Epithelial cell of proximal tubule (primary cell): ENCODE results near the gene KLHL26. TPM values are rescaled to one million over a fixed set of nuclear protein-coding genes. Genes with fewer than 3 reads are reported as not detected.

Experiments used
- DNase-seq: peaks from one replicate; pipeline ENCODE4 v3.0.0-alpha.2; 2011; ENCODE audit warnings: low read depth
- H3K4me3 ChIP-seq: 2 replicates; pipeline ENCODE4 v1.5.1; 2011; ENCODE audit warnings: low read depth, mild to moderate bottlenecking, low read length
- total RNA-seq: library from RNA; depleted of rRNA; stranded (reverse); fragments of >200 nt; gene quantifications from 2 replicates; pipeline ENCODE4 v1.2.3, GENCODE V29; 2015
- TF ChIP-seq, protein P1 (sequence below): conservative IDR thresholded peaks from 2 replicates; pipeline ENCODE4 v1.5.1; 2012; ENCODE audit warnings: low read depth, mild to moderate bottlenecking, low read length

KLHL26 gene
- total RNA-seq, 1 donor from 2014 or later: 16.5 TPM

DNA sequence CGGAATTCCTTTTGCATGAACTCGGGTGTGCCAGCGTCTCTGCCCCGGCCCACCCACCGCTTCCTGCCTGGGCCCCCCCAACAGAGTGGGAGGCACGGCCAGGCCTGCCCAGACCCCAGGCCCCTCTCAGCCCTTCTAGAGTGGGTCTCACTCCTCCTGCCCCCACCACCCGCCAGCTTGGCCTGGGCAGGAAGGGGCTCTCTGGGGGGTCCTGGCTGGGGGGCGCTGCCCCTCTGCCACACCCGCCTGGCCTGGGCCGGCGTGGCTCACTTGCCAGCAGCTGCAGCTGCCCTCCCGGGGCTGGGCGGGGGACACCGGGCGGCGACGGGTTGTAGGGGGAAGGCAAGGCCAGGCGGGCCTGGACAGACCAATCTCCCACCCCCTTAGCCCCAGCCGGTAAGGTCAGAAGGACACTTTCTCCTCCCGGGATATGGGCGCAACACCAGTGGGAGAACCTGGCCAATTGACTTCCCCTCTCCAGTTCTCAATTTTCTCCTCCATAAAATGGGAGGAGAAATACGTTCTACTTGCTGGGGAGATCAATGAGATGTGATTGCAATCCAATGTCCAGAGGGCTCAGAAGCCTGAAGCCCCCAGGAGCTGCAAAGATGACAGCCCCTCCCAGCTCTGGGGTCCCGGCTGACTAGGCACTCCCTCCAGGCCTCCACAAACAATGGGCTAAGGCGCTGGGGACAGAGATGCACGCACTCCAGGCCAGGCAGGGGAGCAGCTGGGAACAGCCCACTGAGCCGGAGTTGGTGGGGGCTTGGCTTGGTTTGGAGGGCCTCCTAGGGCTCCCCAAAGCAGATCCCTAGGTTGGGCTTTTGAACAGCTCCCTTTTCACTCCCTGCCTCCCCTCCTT is 32.6 kb upstream of the KLHL26 start:
- no peak overlapping the region for H3K4me3 ChIP-seq
- DNase-seq: no peak
- TF ChIP-seq, protein P1, sequence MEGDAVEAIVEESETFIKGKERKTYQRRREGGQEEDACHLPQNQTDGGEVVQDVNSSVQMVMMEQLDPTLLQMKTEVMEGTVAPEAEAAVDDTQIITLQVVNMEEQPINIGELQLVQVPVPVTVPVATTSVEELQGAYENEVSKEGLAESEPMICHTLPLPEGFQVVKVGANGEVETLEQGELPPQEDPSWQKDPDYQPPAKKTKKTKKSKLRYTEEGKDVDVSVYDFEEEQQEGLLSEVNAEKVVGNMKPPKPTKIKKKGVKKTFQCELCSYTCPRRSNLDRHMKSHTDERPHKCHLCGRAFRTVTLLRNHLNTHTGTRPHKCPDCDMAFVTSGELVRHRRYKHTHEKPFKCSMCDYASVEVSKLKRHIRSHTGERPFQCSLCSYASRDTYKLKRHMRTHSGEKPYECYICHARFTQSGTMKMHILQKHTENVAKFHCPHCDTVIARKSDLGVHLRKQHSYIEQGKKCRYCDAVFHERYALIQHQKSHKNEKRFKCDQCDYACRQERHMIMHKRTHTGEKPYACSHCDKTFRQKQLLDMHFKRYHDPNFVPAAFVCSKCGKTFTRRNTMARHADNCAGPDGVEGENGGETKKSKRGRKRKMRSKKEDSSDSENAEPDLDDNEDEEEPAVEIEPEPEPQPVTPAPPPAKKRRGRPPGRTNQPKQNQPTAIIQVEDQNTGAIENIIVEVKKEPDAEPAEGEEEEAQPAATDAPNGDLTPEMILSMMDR: no peak

DNA sequence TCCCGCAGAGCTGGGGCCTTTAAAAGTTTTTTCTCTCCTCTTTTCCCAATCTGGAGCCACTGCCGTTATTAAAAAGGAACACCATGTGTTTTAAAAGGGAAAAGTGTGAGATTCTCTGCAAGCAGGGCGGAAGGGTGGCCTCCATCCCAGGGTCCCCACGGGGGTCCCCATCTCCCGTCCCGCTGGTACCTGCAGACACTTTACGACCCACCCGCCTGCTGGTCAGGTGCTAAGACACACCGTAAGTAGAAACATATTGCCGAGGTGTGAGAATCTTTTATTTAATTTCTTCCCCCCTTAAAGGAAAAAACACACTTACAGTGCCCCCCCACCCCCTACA is 32.0 kb upstream of the KLHL26 start:
- DNase-seq: no peak
- H3K4me3 ChIP-seq: no peak overlapping the region
- TF ChIP-seq, protein P1: no peak

DNA sequence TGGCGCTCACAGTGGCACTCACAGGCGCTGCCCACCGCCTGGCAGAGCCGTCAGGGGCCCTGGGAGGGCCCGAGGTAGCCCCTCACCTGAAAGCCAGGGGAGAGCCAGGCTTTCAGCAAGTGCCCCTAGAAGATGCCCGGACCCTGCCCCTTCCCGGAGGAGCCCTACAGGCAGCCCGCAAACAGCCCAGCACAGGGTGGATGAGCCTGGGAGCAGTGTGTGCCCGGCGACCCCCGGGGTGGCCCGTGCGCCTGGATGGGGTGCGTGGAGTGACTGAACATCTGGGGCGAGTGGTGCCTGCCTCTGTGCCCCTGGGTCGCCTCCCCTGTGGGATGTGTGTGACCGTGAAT is 31.7 kb upstream of the KLHL26 start:
- TF ChIP-seq, protein P1: no peak
- no peak for DNase-seq
- H3K4me3 ChIP-seq: no peak overlapping the region

DNA sequence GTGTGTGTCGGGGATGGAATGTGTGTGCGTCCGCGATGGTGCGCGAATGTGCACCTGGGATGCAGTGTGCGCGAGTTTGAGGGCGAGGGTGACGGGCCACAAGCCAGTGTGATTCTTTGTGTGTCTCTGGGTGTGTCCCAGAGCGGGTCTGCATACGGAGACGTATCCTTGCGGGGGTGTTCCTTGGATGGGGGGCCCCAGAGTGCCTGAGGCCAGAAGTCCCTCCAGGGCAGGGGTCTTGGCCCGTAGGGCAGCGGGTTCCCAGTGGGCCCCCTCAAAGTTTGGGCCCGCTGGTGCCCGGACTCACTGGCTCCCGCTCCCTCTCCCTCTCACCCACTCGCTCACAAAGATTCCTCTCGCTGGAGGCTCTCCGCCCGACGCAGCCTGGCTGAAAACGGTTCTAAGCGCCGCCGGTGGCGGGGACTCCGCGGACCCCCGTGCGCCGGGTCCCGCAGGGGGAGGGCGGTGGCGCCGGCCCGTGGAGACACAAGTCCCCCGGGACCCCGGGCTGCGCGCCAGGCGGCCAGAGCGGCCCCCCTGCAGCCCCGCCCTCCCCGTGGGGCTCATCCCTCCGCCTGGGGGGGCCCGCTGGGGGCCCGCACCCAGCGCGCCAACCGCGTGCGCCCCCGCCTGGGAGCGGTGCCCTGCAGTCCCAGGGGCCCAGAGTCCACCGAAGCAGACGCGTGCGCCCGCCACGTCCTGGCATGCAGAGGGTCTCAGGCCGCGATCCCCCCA is 31.1 kb upstream of the KLHL26 start:
- H3K4me3 ChIP-seq: no peak overlapping the region
- TF ChIP-seq, protein P1: no peak
- DNase-seq: no peak

DNA sequence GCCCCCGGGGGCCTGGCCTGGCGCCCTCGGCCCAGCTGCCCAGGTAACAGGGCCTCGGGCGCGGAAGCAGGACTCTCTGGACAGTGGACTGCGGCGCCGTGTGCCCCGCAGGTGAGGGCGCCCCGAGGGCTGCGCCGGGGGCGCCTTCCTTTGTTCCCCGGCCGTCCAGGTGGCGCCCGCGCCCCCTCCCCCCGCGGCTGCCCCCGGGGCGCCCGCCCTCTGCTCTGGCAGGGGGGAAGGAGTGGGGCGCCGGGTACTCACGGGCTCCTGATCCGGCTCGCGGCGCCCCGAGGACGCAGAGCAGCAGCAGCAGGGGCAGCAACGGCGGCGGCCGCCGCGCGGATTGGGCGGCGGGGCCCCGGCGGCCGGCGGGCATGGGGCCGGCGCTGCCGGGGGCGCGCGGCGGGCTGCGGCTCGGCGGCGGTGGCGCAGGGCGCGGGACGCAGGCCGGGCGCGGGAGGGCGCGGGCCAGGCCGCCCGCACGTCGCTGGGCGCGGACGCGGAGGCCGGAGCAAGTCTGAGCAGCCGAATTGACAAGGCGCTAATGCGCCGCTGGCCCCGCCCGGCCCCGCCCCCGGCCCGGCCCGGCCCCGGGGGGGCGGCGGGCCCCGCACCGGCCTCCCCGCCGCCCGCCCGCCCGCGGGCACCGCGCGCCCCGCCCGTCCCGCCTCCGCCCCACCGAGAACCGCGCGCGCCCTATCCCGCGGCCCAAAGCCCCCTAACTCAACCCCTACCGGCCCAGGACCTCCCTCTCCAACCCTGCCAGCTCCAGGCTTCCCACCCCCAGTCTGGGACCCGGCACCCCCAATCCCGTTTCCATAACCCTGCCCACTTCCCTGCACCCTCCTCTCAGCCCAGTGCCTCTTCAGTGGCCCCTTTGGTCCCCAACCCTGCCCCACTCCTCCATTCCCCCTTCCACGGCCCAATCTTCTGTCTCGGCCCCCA is 30.3 kb upstream of the KLHL26 start, which contains the start of gene CRLF1:
Gene CRLF1 (minus strand): TSS at position 519 of the 945 bp plus-strand sequence. CDS start 143 bp downstream, at position 376.
- no peak for DNase-seq
- TF ChIP-seq, protein P1: no peak
- no peak within 1 kb of the TSS for H3K4me3 ChIP-seq

DNA sequence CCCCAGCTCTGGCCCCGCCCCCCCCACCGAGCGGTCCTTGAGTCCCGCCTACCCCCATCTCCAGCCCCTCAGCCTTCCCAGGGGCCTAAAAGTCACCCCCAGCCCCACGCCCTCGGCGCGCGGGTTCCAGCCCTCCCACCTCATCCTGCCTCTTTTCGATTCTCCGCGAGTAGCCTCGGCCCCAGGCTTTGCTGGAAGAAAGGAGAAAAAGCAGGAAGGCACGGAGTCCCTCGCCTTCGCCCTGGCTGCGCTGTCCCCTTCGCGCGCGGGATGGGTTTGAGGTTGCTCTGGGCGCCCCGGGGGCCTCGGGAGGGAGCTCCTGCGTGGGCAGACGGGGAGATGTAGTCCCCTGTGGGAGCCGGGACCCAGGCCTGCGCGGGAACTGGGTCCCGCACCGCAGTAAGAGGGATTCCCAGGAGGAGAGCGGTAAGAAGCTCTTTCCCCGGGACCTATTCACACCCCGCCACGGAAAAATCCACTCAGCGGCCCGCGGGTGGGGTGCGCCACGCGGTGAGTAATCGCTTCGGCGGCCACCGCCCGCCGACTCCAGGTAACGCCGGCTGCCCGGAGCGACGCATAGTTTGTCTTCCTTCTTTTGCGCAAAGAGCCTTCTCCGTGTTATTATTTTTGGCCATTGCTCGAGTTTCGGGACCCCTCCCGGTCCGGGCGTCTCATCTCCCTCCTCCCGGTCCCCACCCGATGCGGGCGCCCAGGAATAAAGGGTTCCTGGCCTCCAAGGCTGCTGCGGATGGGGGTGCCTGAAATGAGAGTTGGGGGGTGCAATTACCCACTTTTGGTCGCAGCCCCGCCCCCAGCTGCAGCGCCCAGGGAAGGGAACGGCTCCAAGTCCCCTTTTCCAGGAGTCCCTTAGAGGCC is 29.4 kb upstream of the KLHL26 start:
- TF ChIP-seq, protein P1: no peak
- no peak for DNase-seq
- H3K4me3 ChIP-seq: no peak overlapping the region
